DMS53 (cell line): ENCODE results near the gene TMEM88.
A peak's percentile ranks its signal among the peaks of the same experiment; 100 is the strongest.
"Not testable (repeated sequence)": the region's sequence is repeated elsewhere in the genome, so short reads cannot be mapped to it uniquely, and the experiment has no call there.

Experiments
- DNase-seq: peaks from one replicate; lab custom pipeline; 2025; lab: John Stamatoyannopoulos, UW

The TMEM88 gene

GRCh38 chr17:7854851-7855659, at the start of gene TMEM88:
TMEM88 (plus strand) TSS chr17:7855066; CDS start chr17:7855075, 9 bp downstream.
- DNase-seq: peak; percentile 61

- no peak for DNase-seq
Measured at GRCh38 chr17:7806587-7806986, 48.3 kb upstream of the TMEM88 start.

DNA sequence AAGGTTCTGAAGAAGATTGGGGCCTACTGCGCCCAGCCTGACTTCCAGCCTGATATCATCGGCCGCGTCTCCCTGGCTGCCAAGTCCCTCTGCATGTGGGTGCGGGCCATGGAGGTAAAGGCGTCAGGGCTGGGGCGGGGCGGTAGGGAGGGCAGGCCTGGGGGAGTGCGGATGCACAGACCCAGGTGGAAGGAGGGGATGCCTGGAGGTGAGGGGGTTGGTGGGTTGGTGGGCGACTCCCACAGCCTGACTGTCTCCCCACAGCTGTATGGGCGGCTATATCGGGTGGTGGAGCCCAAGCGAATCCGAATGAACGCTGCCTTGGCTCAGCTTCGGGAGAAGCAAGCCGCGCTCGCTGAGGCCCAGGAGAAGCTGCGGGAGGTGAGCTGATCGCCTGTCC, 47.7 kb upstream of the TMEM88 start:
- no peak for DNase-seq

DNA sequence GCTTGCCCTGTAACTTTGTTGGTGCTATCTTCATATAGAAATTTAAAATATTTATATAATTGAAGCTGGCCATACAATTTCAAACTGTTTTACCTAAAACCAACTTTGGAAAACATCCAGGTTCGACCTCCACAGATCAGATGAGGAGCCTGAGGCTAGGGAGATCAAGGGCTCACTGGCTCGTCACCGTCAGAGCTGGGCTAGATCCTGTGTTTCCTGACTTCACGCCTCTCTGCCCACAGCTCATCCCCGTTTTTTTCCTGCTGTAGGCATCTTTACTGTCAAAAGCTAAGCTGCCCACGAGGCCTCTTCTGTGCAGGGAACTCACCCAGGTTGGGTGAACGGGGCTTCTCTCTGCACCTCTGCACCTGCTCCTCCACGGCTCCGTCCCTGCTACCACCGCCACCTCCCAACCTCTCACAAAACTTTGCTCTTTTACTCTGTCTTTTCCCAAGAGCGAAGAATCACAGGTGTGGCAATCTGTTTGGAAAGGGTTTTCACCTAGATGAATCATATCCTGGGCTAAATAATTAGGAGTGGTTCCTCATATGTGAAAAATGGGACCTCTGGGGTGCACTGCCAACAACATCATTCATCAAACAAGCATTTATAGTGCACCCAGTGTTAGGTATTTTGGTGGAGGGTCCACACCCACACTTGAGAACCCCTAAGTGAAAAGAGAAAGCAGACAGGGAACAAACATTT, 45.6 kb upstream of the TMEM88 start:
- DNase-seq: peak; percentile 30

DNA sequence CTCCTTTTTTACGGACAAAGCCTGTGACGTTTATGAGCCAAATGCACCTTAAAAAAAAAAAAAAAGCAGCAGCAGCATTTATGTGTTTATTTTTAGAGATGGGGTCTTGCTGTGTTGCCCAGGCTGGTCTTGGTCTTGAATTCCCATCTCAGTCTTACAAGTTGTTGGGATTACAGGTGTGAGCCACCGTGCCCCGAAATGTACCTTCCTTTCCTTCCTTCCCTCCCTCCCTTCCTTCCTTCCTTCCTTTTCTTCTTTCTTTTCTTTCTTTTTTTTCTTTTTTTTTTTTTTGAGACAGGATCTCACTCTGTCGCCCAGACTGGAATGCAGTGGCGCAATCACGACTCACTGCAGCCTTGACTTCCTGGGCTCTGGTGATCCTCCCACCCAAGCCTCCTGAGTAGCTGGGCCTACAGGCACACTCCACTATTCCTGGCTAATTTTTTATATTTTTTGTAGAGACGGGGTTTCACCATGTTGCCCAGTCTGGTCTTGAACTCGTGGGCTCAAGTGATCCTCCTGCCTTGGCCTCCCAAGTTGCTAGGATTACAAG, 45.0 kb upstream of the TMEM88 start:
- not testable (repeated sequence) for DNase-seq

DNA sequence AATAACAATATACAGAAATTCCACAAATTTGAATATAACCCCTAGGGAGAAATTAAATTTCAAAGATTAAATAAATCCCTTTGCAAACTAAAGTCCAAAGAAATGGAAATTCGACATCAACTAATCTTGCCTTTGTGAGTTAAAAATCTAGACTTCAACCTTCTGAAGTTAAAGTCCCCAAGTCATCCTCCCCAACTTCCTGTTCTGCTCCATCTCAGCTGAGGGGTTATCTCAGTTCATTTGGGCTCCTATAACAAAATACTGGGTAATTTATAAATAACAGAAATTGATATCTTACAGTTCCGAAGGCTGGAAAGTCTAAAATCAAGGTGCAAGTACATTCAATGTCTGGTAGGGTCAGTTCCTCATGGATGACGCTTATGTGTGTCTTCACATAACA, 43.6 kb upstream of the TMEM88 start:
- DNase-seq: no peak

DNA sequence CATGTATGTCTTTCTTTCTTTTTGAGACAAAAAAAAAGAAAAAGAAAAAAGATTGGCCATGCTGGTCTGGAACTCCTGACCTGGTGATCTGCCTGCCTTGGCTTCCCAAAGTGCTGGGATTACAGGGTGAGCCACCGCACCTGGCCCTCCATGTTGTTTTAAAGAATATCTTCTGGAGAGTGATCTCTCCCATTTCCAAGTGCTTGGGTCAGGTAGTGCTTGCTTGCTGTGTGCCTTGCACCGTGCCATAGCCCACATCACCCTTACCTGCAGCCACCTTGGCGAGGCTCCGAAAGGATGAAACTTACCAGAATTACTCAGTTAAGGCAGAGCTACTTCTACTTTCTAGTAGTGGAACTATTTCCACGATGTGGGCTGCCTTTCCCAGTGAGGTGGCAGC, 39.9 kb upstream of the TMEM88 start:
- no peak for DNase-seq

DNA sequence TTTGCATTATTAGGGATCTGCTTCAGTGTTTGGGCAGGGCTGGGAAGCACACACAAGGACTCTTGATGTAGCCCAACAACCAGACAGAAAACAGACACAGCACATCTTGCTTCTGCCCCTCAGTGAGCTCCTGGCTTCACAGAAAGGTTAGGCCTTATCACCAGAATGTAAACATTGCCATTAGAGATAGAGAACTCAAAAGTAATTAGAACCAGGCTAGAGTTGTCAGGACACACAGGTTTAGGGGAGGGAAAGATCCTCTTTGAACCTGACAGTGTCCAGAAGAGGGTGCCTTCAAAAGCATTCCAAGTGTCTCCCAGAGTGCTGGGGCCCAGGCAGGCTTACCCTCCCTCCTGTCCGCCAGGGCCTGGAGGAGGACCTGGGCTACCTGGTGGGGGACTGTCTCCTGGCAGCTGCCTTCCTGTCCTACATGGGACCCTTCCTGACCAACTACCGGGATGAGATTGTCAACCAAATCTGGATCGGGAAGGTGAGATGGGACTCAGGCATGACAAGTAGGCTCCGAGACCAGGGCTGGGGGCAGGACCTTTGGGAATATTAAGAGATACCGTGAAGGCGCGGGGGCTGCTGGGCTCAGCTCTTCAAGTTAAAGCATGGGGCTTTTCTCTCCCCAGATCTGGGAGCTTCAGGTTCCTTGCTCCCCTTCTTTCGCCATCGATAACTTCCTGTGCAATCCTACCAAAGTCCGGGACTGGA, 37.8 kb upstream of the TMEM88 start:
- DNase-seq: no peak

DNA sequence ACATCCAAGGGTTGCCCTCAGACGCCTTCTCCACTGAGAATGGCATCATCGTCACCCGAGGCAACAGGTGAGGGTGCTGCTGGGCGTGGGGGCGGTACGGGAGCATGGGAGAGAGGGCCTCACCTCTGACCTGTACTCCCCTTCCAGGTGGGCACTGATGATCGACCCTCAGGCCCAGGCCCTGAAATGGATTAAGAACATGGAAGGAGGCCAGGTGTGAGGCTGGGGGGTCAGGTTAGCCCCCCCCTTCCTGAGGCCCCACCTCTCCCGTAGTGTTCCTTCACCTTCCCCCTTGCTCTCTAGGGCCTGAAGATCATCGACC, 37.3 kb upstream of the TMEM88 start:
- no peak for DNase-seq

DNA sequence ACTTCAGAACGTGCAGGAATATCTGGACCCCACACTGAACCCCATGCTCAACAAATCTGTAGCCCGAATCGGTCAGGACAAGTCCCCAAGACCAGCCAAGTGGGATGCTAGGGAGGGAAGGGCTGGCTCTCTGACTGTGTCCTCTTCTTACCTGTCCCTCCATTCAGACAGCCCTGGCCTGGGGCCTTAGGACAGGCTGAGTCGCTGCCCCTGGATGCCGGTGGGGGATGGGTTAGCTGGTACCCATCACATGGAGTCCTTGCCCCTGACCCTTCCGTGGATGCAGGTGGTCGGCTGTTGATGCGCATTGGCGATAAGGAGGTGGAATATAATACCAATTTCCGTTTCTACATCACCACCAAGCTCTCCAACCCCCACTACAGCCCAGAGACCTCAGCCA, 36.8 kb upstream of the TMEM88 start:
- no peak for DNase-seq

DNA sequence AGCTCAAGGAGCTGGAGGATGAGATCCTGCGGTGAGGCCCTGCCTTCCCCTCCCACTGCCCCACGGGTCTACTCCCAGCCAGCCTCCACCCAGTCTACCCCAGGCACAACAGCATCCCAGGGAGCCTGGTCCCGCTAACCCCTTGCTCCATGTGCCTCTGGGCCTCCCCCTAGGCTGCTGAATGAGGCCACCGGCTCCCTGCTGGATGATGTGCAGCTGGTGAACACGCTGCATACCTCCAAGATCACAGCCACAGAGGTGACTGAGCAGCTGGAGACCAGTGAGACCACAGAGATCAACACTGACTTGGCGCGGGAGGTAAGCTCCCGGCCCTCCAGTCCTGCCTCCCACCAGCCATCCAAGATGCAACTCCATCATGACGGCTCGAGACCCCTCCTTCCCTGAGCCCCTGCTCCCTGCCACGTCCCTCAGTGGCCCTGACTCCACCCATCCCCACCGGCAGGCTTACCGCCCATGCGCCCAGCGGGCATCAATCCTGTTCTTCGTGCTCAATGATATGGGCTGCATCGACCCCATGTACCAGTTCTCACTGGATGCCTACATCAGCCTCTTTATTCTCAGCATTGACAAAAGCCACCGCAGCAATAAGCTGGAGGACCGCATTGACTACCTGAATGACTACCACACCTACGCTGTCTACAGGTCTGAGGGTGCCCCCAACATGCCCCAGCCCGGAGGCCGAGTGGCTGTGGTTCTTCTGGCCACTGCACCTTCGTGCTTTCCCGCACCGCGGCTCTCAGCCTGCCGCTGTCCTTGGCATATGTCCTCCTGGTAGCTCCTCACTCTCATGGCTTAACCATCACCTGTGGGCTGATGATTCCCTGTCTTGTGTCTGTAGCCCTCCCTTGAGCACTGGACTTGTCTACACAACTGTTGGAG, 35.9 kb upstream of the TMEM88 start:
- no peak for DNase-seq

GRCh38 chr17:7820231-7820630, 34.6 kb upstream of the TMEM88 start:
- no peak for DNase-seq

DNA sequence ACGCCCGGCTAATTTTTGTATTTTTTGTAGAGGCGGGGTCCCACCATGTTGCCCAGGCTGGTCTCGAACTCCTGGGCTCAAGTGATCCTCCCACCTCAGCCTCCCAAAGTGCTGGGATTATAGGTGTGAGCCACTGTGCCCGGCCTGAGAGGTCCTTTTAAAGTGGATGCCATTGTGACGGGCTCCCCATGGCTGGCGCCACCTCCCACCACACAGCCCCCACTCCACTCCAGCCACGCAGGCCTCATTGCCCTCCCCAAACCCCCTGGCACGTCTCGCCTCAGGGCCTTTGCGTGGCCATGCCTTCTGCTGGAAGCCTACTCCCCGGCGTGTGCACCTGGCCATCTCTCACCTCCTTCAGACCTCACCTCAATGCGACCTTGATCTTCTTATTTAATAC, 32.7 kb upstream of the TMEM88 start:
- no peak for DNase-seq

- peak; percentile 38 for DNase-seq
Measured at GRCh38 chr17:7823581-7824001, 31.3 kb upstream of the TMEM88 start.

DNA sequence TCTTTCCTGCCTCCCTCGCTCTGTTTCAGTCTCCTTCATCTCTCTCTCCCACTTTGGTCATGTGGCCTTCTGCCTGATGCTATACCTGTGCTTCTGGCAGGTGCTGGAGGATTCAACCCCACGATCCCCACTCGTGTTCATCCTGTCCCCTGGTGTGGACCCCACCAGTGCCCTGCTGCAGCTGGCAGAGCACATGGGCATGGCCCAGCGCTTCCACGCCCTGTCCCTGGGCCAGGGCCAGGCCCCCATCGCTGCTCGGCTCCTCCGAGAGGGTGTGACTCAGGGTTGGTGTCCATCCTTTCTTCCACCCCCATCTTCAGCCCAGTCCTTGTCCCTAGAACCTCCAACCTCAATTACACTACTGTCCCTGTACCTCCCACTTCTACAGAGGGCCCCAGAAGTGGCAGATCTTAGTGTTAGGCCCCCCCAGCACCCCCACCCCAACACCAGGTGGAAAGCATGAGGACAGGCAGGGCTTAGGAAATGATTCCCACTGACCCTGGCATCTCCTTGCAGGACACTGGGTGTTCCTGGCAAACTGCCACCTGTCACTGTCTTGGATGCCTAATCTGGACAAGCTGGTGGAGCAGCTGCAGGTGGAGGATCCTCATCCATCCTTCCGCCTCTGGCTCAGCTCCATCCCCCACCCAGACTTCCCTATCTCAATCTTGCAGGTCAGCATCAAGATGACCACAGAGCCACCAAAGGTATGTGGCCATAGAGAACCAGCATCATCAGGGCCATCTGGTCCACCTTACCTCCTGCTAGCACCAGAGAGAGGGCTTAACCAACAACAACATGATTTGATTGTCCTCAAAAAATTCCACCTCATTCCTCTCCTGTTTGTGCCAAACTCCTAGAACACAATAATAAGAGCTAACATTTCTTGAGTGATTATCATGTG, 30.6 kb upstream of the TMEM88 start:
- no peak for DNase-seq

- peak; percentile 68 for DNase-seq
Measured at GRCh38 chr17:7825206-7825990, 29.5 kb upstream of the TMEM88 start.

GRCh38 chr17:7830616-7831015, 24.2 kb upstream of the TMEM88 start:
- no peak for DNase-seq

DNA sequence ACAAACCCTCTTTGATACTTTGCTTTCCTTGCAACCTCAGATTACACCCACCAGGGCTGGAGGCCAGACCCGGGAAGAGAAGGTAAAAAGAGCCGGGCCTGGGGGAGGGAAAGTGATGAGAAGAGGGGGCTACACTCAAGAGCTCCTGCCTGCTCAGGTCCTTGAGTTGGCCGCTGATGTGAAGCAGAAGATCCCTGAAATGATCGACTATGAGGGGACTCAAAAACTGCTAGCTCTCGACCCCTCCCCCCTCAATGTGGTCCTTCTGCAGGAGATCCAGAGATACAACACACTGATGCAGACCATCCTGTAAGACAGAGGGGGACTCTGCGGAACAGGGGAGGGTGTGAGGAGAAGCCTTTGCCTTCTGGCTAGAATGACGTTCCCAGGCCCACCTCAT, 23.6 kb upstream of the TMEM88 start:
- no peak for DNase-seq

- no peak for DNase-seq
Measured at GRCh38 chr17:7832431-7832830, 22.4 kb upstream of the TMEM88 start.
